OCI-LY7 (cell line): Measurements from ENCODE around the gene EHD2.

Experiments used
- EZH2phosphoT487 ChIP-seq: fragments of 200-600 bp; sonication (generic); IDR thresholded peaks from 2 replicates; pipeline ENCODE4 v1.6.1; 2018; ENCODE audit warnings: low read depth, borderline replicate concordance, mild to moderate bottlenecking, mixed run types, antibody characterized with exemption, low read length, moderate library complexity, mixed read lengths
- TF ChIP-seq, protein P1 (sequence below): fragments of 200-600 bp; sonication (generic); conservative IDR thresholded peaks from 2 replicates; pipeline ENCODE4 v1.5.1; 2014; ENCODE audit warnings: mild to moderate bottlenecking, antibody characterized with exemption, low read length, moderate library complexity, mixed read lengths

DNA sequence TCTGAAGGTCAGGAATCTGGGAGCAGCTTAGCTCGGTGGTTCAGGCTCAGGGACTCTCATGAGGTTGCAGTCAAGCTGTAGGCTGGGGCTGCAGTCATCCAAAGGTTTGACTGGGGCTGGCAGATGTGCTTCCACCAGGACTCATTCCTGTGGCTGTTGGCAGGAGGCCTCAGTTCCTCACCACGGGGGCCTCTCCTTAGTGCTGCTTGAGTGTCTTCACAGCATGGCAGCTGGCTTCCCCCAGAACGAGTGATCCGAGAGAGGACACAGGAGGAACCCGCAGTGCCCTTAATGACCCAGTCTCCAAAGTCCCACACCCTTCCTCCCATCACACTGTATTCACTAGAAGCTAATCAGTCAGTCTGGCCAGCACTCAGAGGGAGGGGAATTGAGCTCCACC, 38.7 kb upstream of the EHD2 start:
- TF ChIP-seq, protein P1, sequence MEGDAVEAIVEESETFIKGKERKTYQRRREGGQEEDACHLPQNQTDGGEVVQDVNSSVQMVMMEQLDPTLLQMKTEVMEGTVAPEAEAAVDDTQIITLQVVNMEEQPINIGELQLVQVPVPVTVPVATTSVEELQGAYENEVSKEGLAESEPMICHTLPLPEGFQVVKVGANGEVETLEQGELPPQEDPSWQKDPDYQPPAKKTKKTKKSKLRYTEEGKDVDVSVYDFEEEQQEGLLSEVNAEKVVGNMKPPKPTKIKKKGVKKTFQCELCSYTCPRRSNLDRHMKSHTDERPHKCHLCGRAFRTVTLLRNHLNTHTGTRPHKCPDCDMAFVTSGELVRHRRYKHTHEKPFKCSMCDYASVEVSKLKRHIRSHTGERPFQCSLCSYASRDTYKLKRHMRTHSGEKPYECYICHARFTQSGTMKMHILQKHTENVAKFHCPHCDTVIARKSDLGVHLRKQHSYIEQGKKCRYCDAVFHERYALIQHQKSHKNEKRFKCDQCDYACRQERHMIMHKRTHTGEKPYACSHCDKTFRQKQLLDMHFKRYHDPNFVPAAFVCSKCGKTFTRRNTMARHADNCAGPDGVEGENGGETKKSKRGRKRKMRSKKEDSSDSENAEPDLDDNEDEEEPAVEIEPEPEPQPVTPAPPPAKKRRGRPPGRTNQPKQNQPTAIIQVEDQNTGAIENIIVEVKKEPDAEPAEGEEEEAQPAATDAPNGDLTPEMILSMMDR: no peak
- no peak for TF ChIP-seq EZH2phosphoT487
